GM18499 (cell line): Measurements from ENCODE around the gene PACSIN1.

Source experiments
- ATAC-seq: cut with Tn5 transposase; IDR thresholded peaks from one replicate; pipeline ENCODE4 v1.9.1; 2021; ENCODE audit warnings: moderate number of reproducible peaks; ENCODE audit not compliant: insufficient read depth, unreplicated experiment

The PACSIN1 gene

DNA sequence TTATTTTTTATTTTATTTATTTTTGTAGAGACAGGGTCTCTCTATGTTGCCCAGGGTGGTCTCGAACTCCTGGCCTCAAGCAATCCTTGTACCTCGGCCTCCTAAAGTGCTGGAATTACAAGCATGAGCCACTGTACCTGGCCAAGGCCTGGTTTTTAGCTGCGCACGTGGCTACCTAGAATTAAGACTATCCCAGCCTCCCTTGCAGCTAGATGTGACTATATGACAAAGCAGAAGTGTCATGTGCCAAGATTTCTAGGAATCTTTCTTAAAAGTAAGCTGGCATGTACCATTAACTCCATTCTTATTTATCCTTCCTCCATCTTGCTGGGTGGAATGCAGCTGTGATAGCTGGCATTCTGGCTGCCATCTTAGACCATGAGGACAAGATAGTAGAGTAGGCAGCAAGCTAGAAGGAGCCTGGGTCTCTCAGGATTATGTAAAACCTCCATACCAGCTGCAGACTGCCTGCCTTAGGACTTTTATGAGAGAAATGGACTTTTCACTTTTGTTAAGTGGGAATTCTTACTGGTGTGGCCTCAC is 92.4 kb downstream of the PACSIN1 start:
- ATAC-seq, result no peak

DNA sequence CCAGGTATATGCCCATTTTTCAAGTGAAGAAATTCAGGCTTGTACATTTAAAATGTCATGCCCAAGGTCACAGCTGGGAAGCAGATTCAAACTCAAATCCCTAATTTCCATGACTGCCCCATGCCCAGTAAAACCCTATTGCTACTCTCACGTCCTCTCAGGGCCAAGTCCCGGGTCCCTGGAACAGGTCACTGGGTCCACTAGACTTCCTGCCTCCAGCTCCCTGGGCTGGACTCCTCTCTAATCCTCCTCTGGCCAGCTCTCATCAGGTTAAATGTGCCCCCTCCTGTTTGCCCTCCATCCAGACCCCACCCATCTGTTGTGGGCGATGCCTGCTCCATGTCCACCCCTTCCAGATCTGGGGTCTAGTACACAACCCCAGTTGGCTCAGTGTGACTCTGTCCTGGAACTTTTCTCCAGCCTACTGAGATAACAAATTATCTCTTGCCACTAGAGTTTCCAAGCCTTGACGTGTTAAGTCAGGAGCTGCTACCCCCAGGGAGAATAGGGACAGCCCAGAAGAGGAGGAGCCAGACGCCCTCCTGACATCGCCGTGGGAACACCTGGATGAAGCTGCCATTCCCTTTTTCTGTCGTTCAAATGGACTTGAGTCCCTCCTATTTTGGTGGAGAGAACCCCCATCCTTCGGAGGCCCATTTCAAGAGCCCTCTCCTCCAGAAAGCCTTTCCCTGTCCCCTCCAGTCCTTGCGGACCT is 93.9 kb downstream of the PACSIN1 start:
- ATAC-seq, result no peak

DNA sequence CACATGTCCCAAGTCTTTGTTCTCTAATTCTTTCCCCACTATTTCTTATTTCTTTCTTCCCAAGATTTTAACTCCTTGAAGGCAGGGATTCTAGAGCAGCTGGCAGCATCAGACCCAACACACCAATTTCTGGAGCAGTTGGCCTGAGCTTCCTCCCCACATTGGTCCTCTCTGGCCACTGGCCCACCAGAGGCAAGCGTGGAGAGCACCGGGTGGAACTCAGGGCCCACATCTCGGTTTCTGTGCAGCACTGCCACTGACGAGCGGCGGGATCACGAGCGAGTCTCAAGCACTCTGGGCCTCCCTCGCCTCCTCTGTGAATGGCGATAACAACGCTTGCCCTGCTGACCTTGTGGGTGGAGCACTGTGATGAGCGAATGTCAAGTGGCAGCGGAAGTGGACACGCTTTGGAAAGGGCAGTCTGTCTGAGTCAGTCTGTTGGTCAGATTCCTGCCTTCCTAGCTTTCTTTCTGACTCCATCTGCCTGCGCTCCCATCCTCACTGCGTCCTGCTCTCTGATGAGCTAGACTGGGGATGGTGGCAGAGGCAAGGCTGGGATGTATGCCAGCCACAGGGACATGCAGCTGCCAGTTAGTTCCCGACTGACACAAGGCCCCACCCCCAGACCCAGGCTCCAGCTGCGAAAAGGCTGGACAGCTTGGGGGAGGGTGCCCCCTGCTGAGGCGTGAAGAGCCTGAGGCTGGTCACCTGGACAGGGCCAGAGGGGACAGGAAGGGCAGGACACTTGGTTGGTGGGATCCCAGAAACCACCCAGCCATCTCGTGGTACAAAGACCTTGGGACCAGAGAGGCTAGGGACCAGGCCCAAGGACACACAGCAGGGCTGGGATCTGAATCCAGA is 94.7 kb downstream of the PACSIN1 start:
- no peak for ATAC-seq

DNA sequence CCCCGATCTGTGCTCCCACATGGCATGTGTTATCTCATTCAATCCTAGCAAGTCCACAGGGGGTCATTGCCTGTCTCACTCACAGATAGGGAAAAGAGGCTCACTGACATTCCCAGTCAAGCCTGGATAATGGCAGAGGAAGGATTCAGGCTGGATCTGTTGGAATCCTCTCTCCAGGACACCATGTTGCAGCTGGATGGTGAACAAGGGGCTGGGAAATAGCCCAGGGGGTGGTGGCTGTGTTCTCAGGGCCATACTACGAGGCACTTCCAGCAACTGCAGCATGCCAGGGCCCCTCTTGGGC is 95.3 kb downstream of the PACSIN1 start:
- ATAC-seq, result no peak

DNA sequence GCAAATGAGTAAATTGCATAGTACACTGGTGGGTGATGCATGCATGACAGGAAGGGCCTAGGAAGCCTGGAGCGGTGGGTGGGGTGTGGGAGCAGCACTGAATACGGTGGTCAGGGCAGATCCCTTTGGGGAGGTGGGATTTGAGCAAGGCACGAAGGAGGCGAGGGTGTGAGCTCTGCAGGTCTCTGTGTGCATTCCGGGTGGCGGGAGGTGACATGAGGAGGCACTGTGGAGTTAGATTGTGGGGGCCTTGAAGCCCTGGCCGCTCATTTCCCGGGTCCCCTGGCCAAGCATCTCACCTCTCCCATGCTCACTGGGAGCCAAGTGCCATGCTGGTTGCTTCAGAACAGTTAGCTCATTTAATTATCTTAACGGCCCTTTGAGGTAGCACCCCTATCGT is 96.5 kb downstream of the PACSIN1 start:
- no peak for ATAC-seq

DNA sequence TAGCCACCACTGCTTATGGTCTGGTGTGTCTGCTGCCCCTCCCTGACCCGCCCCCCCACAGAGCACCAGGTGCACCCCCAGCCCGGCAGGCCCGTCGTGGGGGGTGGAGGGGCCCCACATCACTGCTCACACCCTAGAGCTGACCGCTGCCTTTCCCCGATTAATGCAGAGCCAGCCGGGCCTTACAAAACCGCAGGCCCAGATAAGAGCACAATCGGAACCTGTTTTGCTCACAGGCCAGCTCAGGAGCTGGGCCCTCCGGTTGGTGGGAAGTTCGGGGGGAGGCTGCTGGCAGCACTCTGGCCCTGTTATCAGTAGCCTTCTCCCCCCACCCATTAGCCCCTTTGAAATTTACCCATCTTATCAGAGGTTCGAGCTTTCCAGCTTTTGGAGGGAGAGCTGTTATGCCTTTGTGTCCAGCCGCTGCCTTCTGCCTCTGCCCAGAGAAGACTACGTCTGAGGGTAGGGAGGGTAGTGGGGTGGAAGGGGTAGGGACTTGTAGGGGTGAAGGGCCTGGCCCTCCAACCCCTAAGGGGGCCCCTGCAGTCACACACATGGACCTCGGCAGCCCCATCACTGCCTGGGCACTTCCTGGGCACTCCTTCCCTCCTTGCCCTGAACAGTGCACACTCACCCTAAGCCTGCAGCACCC is 97.1 kb downstream of the PACSIN1 start:
- ATAC-seq, result no peak

DNA sequence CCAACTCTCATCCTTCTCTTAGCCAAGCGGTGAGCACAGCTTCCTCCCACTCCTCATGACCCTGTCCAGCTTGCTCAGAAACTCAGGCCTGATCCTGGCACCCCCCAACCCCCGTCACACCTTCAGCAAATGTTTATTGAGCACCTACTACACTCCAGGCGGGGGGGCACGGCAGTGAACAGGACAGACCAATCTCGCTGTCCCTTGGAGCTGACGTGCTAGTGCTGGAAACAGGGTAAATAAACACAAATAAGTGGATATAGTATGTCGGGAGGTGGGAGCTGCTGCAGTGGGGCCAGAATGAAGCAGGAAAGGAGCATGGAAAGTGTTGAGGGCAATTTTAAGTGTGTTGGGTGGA is 97.6 kb downstream of the PACSIN1 start:
- ATAC-seq, result no peak

DNA sequence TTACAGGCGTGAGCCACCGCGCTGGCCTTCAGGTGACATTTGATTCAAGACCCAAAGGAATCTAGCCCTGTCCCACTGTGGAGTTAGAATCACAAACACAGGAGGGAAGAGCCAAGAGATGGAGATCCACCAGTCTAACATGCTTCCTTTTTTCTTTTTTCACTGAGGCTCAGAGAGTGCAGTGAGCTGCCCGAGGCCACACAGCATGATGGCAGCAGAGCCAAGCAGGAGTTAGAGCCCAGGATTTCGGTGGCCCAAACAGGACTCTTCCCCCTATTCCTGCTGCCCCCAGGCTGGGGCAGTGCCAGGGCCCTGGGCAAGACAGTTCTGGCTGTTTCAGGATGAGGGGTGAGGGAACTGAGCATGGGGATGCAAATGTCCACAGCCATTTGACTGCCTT is 98.3 kb downstream of the PACSIN1 start:
- ATAC-seq, result no peak

DNA sequence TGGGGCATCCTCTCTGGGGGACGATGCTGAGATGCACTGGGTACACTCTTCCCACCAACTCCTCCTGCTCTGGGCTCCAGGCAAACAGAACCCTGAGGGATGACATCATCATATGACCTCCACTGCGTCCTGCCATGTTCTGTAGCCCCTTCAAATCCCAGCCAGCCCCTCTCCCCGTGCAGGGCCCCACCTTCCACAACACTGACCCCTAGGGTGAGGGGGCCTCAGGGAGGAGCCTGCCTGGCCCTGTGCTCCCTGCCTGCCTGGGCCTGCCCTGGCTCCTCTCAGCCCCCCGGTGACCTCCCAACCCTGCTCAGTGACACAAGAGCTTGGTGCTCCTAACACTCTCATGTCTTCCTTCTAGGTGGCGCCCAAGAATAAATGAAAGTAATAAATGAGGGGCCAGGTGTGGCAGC is 99.9 kb downstream of the PACSIN1 start:
- ATAC-seq, result no peak

DNA sequence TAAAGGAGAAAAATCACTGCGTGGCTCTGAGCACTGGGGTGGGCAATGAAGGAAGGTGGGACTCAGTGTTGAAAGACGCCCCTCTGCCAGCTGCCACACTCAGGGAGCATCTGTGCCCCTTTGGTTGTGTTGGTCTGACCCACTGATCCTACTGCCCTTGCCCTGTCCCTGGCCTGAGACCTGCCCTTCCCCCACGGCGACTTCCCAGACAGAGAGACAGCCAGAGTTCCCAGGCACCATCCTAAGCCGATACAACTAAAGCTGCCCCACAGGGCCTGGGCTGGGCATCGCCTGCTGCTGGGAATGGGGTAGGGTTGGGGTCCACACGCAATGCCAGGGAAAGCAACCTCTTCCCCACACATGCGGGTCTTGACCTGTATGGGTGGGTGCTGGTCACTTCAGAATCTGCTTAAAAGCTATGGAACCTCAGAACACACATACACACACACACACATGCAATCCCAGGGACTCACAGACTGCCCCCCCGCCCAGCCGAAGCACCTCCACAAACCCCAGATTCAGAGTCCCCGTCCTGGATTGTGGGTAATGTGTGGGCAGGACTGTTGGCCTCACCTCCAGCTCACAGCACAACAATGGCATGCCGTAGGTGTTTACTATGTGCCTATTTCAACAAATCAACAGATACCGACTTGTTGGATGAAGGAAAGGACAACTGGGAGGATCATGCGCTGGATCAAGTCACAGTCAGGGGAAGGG is 101.1 kb downstream of the PACSIN1 start:
- no peak for ATAC-seq

DNA sequence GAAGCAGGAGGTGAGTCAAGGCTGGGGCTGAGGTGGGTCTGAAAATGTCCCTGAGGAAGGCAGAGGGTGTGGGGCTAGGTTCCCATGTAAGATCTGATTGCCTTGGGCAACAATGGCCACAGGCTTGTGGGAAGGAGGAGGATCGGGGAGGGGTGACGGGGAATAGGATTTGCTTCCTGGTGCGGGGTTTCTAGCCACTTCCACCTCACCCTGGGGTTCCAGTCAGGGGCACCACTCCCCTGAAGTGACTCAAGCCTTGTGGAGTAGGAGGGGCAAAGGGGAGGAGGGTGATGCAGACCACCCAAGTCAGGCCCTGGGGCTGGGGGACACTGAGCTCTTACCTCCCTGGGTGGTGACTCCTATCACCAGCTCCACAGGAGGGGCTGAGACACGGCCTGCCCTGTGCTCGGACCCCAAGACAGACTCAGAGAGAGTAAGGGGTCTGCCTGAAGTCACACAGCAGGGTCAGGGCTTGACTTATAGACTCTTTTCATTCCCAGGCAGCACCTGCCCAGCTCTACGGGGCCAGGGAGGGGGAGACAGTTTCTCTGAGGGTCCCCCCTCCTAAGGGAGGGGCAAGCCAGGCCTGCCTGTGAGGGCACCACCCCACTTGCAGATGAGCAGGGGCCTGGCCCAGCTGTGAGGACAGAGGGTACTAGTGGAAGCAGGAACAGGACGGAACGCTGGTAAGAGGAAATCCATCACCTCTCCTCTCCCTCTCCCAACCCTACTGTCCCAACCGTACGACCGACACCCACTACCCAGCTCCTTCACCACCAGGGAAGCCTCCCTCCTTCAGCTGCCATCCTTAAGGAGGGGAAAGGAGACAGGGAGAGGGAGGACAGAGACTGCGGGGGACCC is 102.7 kb downstream of the PACSIN1 start:
- no peak for ATAC-seq

DNA sequence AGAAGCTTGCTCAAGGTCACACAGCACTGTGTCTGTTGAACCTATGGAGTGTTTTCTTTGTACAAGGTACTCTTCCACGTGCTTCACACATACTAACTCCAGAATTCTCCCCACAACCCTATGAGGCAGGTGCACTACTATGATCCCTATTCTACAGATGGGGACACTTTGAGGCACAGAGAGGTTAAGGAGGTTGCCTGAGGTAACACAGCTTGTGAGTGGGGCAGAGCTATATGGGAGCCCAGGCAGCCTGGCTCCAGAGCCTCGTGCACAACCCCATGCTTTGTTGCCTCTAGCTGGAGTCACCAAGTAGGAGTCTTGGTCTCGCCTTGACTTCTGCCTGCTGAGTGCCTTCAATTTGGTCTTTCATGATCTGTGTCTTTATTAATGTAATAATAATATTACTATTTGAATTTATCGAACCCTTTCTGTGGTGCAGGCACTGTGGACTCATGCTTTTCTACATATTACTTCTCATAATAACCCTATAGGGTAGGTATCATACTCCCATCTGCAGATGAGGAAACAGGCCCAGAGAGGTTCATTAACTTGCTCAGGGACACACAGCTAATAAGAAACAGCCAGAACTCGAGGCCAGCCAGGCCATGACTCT is 103.6 kb downstream of the PACSIN1 start:
- no peak for ATAC-seq

DNA sequence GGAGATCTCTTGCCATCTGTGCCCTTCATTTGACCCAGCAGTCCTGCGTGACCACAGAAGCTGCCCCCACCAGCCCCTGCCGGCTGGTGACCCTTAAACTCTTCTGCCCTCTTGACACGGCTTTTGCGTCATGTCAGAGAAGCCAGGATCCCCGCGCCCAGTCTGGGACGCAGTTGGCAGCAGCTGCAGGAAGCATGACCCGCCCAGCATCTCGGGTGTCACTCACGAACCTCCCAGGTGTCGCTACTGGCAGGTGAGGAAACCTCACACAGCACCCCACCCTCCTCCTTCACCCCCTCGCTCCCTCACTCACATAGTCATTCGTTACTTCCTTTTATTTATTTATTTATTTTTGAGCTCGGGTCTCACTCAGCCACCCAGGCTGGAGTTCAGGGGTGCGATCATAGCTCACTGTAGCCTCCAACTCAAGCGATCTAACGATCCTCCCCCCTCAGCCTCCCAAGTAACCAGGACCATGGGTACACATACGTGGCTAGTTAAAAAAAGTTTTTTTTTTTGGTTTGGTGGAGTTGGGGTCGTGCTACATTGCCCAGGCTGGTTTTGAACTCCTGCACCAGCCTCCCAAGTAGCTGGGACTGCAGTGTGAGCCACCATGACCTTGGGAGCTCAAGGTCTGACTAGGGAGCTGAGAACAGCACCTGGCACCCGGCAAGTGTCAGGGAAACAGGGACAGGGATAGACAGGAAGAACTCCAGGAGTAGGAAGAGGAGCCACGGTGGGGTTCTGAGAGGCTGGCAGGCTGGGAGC is 104.4 kb downstream of the PACSIN1 start:
- ATAC-seq, result no peak

DNA sequence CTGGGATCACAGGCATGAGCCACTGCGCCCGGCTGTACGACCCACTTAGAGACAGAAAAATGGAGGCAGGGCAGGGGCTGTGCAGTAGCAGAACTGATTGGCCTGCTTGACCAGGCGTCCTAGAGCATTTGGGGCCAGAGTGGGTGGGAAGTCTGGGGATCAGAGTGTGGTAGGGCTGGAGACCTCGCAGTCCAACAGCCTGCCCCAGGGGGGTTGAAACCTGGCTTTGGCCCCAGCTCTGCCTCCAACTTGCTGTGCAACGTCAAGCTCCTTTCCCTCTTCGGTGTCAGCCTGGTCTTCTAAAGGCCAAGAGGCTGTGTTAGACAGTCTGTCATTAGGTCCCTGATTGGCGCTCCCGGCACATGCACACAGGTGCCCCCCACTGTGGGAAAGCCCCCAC is 105.5 kb downstream of the PACSIN1 start:
- ATAC-seq, result no peak

DNA sequence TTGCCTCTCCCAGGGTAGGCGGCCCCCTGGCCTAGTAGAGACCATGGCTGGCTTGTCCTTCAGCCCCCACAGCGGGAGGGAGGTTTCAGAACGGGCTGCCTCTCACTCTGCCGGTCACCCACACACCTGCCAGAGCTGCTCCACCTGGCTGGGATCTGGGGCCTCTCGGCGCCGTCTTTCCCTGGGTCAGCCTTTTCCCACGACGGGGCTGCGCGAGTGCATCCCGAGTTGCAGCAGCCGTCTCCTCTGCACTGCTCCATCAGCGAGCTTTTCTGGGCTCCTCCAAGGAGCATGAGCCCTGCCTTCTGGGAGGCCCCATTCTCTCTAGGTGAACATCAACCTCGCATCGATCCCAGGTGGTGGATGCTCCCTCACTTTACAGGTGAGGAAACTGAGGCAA is 106.1 kb downstream of the PACSIN1 start:
- no peak for ATAC-seq

DNA sequence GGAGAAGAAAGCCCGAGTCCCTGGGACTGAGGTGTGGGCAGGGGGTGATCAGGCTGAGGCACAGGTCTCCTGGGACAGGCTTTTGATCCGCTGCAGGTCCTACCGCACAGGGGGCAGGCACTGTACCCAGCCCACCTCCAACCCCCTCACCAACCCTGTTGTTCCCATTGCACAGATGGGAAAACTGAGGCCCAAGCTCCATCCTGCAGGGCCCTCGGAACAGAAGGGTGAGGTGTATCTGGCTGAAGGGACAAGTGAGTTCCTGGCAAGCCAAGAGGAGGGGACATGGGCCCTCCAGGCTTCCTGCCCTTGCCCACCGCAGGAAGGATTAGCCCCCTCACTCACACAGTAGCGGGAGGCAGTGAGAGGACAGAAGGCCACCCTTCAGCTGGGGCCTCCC is 106.7 kb downstream of the PACSIN1 start:
- ATAC-seq, result no peak

DNA sequence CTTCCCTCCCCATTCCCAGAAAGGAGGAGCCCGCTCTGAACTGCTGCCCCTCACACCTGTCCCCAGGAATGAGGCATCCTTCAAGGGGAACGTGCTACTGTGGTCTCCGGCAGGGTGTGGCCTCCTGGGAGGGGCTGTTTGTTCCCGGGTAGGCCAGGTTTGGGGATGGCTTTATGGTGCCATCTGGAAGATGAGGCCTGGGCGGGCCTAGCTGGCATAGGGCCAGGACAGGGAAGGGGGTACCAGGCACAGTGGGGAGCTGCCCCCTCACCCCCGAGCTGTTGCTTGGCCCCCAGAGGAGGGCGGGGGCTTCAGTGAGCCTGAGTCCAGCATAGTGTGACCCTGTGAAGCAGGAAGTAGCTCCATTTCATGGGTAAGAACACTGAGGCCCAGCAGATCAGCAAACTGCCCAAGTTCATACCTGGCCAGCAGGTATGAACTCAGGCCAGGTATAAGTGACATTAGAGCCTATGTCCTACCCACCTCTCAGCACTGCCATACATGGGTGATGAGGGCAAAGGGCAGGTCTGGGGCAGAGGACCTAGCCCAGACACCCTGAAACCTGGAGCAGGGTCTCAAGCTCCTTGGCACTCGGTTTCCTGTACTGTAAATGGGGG is 107.8 kb downstream of the PACSIN1 start:
- ATAC-seq, result no peak

DNA sequence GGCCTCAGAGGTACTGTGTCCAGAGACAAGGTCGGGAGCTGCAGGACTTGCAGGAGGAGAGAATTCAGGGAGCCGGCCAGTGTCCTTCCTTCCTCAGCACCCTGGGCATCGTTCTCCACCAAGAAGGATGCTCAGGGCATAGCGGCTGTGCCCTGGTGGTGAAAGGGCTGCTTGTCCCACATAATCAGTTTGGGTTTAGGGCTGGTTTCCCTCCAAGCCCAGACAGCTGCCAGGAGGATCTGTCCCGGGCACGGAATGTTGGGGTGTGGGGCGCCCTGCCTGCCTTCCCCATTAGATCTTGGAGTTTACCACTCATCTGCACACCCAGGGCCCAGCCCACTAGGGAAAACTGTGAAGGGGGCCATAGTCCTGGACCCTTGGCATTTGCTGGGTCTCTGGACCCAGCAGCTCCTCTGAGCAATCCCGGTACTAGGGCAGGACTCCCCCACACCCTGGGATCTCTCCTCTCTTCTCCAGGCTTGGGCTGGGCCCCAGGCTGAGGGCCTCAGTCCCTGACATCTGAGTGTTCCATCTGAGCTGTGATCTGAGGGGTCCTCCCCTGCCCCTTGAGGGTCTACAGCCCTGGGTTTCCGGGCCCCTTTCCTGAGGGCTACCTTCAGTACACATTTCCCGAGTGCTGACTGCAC is 108.9 kb downstream of the PACSIN1 start:
- ATAC-seq, result no peak
